ENCODE measurements around the gene RAMACL.

The RAMACL gene

DNA sequence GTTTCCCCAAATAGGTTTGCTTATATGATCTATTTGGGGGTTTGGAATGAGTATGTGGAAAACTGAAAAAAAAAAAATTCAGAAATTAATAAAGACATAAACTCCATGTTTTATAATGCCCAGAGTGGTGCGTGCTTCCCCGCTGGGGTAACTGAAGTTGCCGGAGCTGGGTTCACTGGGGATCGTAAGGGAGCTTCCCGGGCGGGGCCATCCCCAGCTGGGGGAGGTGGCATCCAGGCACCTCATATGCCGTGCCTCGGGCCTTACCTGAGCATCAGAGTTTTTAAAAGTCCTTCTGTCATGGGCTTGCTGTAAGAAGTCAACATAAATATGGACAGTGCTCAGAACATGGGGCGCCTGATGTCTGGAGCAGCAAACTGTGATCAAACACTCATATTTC lies 17.9 kb upstream of the RAMACL start:
- TF ChIP-seq, protein P1, sequence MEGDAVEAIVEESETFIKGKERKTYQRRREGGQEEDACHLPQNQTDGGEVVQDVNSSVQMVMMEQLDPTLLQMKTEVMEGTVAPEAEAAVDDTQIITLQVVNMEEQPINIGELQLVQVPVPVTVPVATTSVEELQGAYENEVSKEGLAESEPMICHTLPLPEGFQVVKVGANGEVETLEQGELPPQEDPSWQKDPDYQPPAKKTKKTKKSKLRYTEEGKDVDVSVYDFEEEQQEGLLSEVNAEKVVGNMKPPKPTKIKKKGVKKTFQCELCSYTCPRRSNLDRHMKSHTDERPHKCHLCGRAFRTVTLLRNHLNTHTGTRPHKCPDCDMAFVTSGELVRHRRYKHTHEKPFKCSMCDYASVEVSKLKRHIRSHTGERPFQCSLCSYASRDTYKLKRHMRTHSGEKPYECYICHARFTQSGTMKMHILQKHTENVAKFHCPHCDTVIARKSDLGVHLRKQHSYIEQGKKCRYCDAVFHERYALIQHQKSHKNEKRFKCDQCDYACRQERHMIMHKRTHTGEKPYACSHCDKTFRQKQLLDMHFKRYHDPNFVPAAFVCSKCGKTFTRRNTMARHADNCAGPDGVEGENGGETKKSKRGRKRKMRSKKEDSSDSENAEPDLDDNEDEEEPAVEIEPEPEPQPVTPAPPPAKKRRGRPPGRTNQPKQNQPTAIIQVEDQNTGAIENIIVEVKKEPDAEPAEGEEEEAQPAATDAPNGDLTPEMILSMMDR (IDR thresholded peaks at IDR 0.05), result no peak
- intact Hi-C loops (cut with DNase I; ENCODE audit: low total_unique reads), result no loop called here
- H3K4me1 ChIP-seq, result peaks cover 0 to under 1% (median 0%) of the 10 kb centered on the region in 4 donors
- H3K4me3 ChIP-seq, result no peak overlapping the region
- no peak for DNase-seq
- no peaks in the 10 kb centered on the region for H3K36me3 ChIP-seq
- no peaks in the 10 kb centered on the region for H3K27me3 ChIP-seq
- no peak overlapping the region for H3K27ac ChIP-seq
- H3K9me3 ChIP-seq, result no peaks in the 10 kb centered on the region

DNA sequence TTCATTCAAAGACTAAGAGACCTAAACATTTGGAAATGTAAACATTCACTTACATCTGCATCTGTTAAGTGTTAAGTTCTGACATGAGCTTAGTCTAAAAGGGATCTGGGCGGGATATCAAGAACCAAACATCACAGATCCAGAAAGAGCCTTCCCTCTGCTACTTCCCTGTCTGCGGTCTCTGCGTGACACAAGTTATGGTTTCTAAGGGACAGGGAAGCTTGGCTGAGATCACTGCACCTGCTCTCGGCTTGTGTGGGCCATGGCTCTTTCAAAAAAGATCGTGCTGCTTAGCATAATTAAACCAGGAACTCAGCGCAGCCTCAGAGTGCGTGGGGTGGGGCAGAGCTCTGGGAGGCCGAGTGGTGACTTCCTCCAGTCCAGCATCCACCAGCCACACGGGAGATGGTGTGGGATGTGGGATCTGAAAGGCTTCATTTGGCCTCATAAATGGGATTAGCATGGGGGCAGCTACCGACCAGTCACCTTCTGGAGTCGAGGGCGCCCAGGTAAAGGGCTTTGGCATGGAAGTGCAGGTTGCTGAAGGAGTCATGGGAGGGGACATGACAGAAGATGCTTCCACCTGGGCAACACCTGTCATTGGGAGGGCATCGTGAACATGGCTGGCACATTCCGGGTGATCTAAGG lies 16.7 kb upstream of the RAMACL start:
- TF ChIP-seq, protein P1 (IDR thresholded peaks at IDR 0.05), result no peak
- no peaks in the 10 kb centered on the region for H3K9me3 ChIP-seq
- DNase-seq, result no peak
- H3K4me1 ChIP-seq, result peaks cover 0 to 12% (median 2%) of the 10 kb centered on the region in 4 donors
- H3K27ac ChIP-seq, result no peak overlapping the region
- no peaks in the 10 kb centered on the region for H3K36me3 ChIP-seq
- no peaks in the 10 kb centered on the region for H3K27me3 ChIP-seq
- intact Hi-C loops (cut with DNase I; ENCODE audit: low total_unique reads), result no loop called here
- no peak overlapping the region for H3K4me3 ChIP-seq

DNA sequence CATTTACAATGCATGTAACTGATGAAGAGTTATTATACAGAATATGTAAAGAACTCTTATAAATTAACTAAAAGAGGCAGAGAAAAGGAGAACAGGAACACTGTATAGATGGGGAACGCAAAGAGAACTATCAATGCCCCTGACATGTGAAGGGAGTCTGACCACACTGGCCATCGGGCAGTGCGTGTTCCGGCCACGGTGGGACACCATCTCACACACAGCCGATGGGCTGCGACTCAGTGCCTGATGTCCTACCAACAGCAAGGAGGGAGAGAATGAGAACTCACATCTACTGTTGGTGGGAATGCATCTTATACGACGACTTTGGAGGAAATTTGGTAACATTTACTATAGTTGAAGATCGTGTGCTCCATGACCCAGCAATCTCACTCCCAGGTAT lies 15.5 kb upstream of the RAMACL start:
- peaks cover 0 to 18% (median 3%) of the 10 kb centered on the region in 4 donors for H3K4me1 ChIP-seq

DNA sequence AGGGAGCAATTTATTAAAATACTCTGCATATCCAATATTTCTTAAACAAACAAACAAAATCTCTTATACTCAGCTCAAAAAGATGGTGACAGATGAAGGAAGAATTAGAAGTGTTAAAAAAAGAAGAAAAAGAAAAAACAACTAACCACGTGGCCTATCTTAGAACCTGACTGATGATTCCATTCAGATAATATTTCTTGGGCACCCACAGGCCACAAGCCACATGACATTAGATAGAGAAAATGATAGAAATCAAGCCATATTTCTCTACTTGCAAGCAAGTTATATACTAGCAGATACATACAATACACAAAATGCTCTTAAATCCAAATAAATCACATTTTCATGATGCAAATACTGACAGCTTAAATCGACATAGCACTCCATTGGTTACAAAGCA lies 14.5 kb upstream of the RAMACL start:
- no peaks in the 10 kb centered on the region for H3K36me3 ChIP-seq
- H3K9me3 ChIP-seq, result no peaks in the 10 kb centered on the region
- no peak overlapping the region for H3K4me3 ChIP-seq
- TF ChIP-seq, protein P1 (IDR thresholded peaks at IDR 0.05), result no peak
- H3K4me1 ChIP-seq, result peaks cover 0 to 18% (median 3%) of the 10 kb centered on the region in 4 donors
- intact Hi-C loops (cut with DNase I; ENCODE audit: low total_unique reads), result no loop called here
- no peak overlapping the region for H3K27ac ChIP-seq
- no peaks in the 10 kb centered on the region for H3K27me3 ChIP-seq
- no peak for DNase-seq

More for the DNA sequence above, 15.5 kb upstream of the RAMACL start:
- no peaks in the 10 kb centered on the region for H3K36me3 ChIP-seq
- H3K27me3 ChIP-seq, result no peaks in the 10 kb centered on the region
- no peak overlapping the region for H3K4me3 ChIP-seq
- DNase-seq, result no peak
- intact Hi-C loops (cut with DNase I; ENCODE audit: low total_unique reads), result no loop called here
- TF ChIP-seq, protein P1 (IDR thresholded peaks at IDR 0.05), result no peak
- H3K27ac ChIP-seq, result no peak overlapping the region
- H3K9me3 ChIP-seq, result no peaks in the 10 kb centered on the region

DNA sequence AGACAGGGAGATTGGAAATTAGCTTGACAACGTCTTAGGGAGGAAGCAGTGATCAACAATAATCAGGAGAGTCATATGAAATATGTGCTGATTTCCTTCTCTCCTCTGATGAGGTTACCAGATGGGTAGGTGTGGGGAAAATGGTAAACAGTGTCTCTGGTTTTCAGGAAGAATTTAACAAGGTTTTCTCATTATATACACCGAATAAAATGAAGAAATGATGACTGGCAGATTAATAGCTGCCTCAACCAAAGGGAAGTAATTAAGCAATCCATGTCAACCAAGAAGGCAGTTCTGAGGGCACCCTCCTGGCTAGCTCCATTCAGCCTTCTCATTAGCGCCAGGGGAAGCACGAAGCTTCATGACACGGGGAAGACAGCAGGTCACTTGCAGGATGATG lies 12.7 kb upstream of the RAMACL start:
- Histone ChIP-seq H3K4me3 (no peak overlapping the region), H3K4me1 (peaks cover 0 to 18% (median 3%) of the 10 kb centered on the region in 4 donors), H3K36me3 (no peaks in the 10 kb centered on the region), H3K27me3 (no peaks in the 10 kb centered on the region), H3K9me3 (no peaks in the 10 kb centered on the region), H3K27ac (peak overlapping the region; percentile 59 to 62)
- TF ChIP-seq, protein P1 (IDR thresholded peaks at IDR 0.05), result no peak
- no peak for DNase-seq
- intact Hi-C loops (cut with DNase I; ENCODE audit: low total_unique reads), result no loop called here

All from tibial artery (tissue), 4 donors.